ENCODE data around the gene NMNAT3. TPM values are rescaled to one million over a fixed set of nuclear protein-coding genes. Genes with fewer than 3 reads are reported as not detected.

The NMNAT3 gene
- total RNA-seq, 2 donors from 2014 or later = 1.2 to 1.6 TPM

- Mint-ChIP-seq H3K36me3 (ENCODE audit: low read depth) (peaks cover 4% of the 10 kb centered on the region), H3K27ac (no peak overlapping the region), H3K9me3 (no peaks in the 10 kb centered on the region), H3K27me3 (ENCODE audit: insufficient read depth) (peaks cover 14% of the 10 kb centered on the region), H3K4me3 (no peak overlapping the region), H3K4me1 (peaks cover 48% of the 10 kb centered on the region)
- H3K9ac ChIP-seq (ENCODE audit: extremely low read depth, low read length, poor library complexity, severe bottlenecking) = no peak overlapping the region
- no peaks in the 10 kb centered on the region for H3K27me3 ChIP-seq (ENCODE audit: control insufficient read depth, insufficient read depth, low read length, poor library complexity, severe bottlenecking)
- no peak for TF ChIP-seq CTCF (conservative IDR thresholded peaks at IDR 0.05)
- peaks cover 15% of the 10 kb centered on the region for H3K4me1 ChIP-seq (ENCODE audit: control insufficient read depth, insufficient read depth, low read length)
- no peak for DNase-seq
- H3K9me3 ChIP-seq (ENCODE audit: control insufficient read depth, low read length) = no peaks in the 10 kb centered on the region
- H3K4me3 ChIP-seq (ENCODE audit: low read length) = no peak overlapping the region
- peaks cover 18% of the 10 kb centered on the region for H3K36me3 ChIP-seq (ENCODE audit: control insufficient read depth, insufficient read depth, low read length)
- H3K27ac ChIP-seq (ENCODE audit: low read depth, low read length) = no peak overlapping the region
Measured at GRCh38 chr3:139537361-139537760, 140.4 kb downstream of the NMNAT3 start.

DNA sequence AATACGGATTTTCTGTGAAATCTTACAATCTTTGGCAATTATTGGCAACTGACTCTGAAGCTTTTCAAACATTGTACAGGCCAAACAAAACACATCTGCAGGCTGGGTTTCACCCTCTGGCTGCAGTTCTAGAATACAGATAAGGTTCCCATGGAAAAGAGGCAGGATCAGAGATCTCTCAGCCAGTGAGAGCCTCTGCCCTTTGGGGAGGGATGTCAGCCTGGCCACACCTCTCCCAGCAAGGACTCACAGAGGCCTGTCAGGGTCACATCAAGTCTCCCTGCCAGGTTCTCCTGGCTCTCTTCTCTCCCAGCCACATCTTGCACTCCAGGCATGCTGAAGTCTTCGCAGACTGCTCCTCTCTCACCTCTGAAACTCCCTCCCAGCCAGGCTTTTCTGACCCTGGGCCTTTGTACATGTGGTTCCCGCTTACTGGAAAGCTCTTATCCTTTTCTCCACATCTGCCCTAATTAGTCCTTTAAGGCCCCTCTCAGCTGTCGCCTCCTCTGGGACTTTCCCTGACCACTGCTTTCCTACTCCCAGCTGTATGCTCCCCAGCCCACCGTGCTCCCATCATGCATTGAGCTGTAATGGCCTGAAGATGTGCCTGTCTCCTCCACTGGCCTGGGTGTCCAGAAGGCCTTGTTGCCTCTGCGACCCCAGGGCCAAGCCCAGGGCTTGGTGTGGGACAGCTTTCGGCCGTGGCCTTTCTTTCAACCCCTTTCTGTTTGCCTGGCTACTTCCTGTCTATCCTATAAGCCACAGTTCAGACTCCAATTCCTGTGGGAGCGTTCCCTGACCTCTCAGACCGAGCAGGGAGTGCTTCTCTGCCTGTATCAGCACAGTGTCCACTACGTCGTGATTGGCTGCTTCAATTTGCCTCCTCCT lies 142.5 kb downstream of the NMNAT3 start:
- Mint-ChIP-seq H3K4me3 (no peak overlapping the region), H3K27ac (peak overlapping the region; percentile 32), H3K4me1 (peaks cover 41% of the 10 kb centered on the region), H3K27me3 (ENCODE audit: insufficient read depth) (peaks cover 14% of the 10 kb centered on the region), H3K36me3 (ENCODE audit: low read depth) (peaks cover 4% of the 10 kb centered on the region), H3K9me3 (no peaks in the 10 kb centered on the region)
- Histone ChIP-seq H3K9ac (ENCODE audit: extremely low read depth, low read length, poor library complexity, severe bottlenecking) (no peak overlapping the region), H3K27me3 (ENCODE audit: control insufficient read depth, insufficient read depth, low read length, poor library complexity, severe bottlenecking) (no peaks in the 10 kb centered on the region), H3K4me1 (ENCODE audit: control insufficient read depth, insufficient read depth, low read length) (peaks cover 12% of the 10 kb centered on the region), H3K36me3 (ENCODE audit: control insufficient read depth, insufficient read depth, low read length) (peaks cover 20% of the 10 kb centered on the region), H3K9me3 (ENCODE audit: control insufficient read depth, low read length) (no peaks in the 10 kb centered on the region), H3K4me3 (ENCODE audit: low read length) (no peak overlapping the region), H3K27ac (ENCODE audit: low read depth, low read length) (peak overlapping the region; percentile 96)
- peak; percentile 78 for DNase-seq
- no peak for TF ChIP-seq CTCF (conservative IDR thresholded peaks at IDR 0.05)
- WGBS, 2 experiments (ENCODE audit: insufficient coverage in 1 of 2, insufficient read length in 1 of 2) = 86 to 94% methylated on average over 10 to 12 of the region's 12 CpGs

DNA sequence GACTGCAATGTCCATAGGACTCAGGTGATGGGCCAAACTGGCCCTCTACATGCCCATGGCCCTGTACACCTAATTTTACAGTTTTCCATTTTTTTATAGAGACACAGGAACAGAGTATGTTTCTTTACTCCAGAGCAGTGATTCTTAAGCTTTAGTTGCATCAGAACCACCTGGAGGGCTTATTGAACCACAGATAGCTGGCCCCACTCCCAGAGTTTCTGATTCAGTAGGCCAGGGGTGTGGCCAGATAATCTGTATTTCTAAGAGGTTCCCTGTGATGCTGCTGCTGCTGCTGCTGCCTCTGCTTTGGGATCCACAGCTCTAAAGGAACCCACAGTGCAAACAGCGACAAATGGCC lies 143.3 kb downstream of the NMNAT3 start:
- no peak overlapping the region for H3K4me3 ChIP-seq (ENCODE audit: low read length)
- H3K27me3 ChIP-seq (ENCODE audit: control insufficient read depth, insufficient read depth, low read length, poor library complexity, severe bottlenecking) = no peaks in the 10 kb centered on the region
- Mint-ChIP-seq H3K36me3 (ENCODE audit: low read depth) (peaks cover 4% of the 10 kb centered on the region), H3K9me3 (no peaks in the 10 kb centered on the region), H3K4me1 (peaks cover 41% of the 10 kb centered on the region), H3K27me3 (ENCODE audit: insufficient read depth) (peaks cover 13% of the 10 kb centered on the region), H3K27ac (peak overlapping the region; percentile 32), H3K4me3 (no peak overlapping the region)
- H3K4me1 ChIP-seq (ENCODE audit: control insufficient read depth, insufficient read depth, low read length) = peaks cover 12% of the 10 kb centered on the region
- H3K9ac ChIP-seq (ENCODE audit: extremely low read depth, low read length, poor library complexity, severe bottlenecking) = no peak overlapping the region
- TF ChIP-seq CTCF (conservative IDR thresholded peaks at IDR 0.05) = no peak
- peak overlapping the region; percentile 96 for H3K27ac ChIP-seq (ENCODE audit: low read depth, low read length)
- 82 to 100% methylated on average over 1 of the region's 1 CpG for WGBS, 2 experiments (ENCODE audit: insufficient coverage in 1 of 2, insufficient read length in 1 of 2)
- DNase-seq = no peak
- H3K36me3 ChIP-seq (ENCODE audit: control insufficient read depth, insufficient read depth, low read length) = peaks cover 20% of the 10 kb centered on the region
- H3K9me3 ChIP-seq (ENCODE audit: control insufficient read depth, low read length) = no peaks in the 10 kb centered on the region
